Peyer's patch (tissue), 4 donors: ENCODE measurements around the gene KCNIP3. TPM values are rescaled to one million over a fixed set of nuclear protein-coding genes. Genes with fewer than 3 reads are reported as not detected.

Experiments used
- DNase-seq, 3 donors: peaks; one replicate each; pipeline ENCODE4 v3.0.0-alpha.2; 2017 to 2019
- H3K27ac ChIP-seq, 4 donors: fragments of 200-600 bp; sonication (generic); one replicate each; pipeline ENCODE4 v1.5.1; 2016 to 2019
- H3K27me3 ChIP-seq, 2 donors: fragments of 200-600 bp; sonication (generic); one replicate each; pipeline ENCODE4 v1.5.1; 2019
- H3K36me3 ChIP-seq, 3 donors: fragments of 200-600 bp; sonication (generic); one replicate each; pipeline ENCODE4 v1.5.1; 2016 to 2019
- H3K4me1 ChIP-seq, 4 donors: fragments of 200-600 bp; sonication (generic); one replicate each; pipeline ENCODE4 v1.5.1; 2016 to 2019
- H3K4me3 ChIP-seq, 4 donors: fragments of 200-600 bp; sonication (generic); 1 replicate in 3 of 4; 2 replicates in 1 of 4; pipeline ENCODE4 v1.5.1; 2016 to 2019; ENCODE audit warnings: mild to moderate bottlenecking in 1 of 4
- H3K9me3 ChIP-seq, 4 donors: fragments of 200-600 bp; sonication (generic); one replicate each; pipeline ENCODE4 v1.5.1; 2016 to 2019; ENCODE audit warnings: mild to moderate bottlenecking in 1 of 4
- POLR2A ChIP-seq, 2 donors: fragments of 450-650 bp; IDR thresholded peaks; one replicate each; pipeline ENCODE4 v1.5.1; 2017; ENCODE audit warnings: antibody characterized with exemption in 2 of 2, mild to moderate bottlenecking in 2 of 2, moderate library complexity in 2 of 2
- total RNA-seq, 4 donors: library from RNA; depleted of rRNA; stranded (reverse); fragments of >200 nt; gene quantifications; one replicate each; pipeline ENCODE4 v1.1.0, GENCODE V29; 2016
- TF ChIP-seq, protein P1 (sequence below), 6 experiments: fragments of 450-650 bp in 4 of 6; fragments of 200-600 bp in 2 of 6; sonication (generic) in 1 of 6; IDR thresholded peaks; one replicate each; pipeline ENCODE4 v1.5.1; 2017 to 2019; ENCODE audit warnings: antibody characterized with exemption in 6 of 6, mild to moderate bottlenecking in 3 of 6, moderate library complexity in 1 of 6

KCNIP3 gene
- total RNA-seq, 4 donors from 2014 or later, result 4.9 to 11.4 (median 7.2) TPM

DNA sequence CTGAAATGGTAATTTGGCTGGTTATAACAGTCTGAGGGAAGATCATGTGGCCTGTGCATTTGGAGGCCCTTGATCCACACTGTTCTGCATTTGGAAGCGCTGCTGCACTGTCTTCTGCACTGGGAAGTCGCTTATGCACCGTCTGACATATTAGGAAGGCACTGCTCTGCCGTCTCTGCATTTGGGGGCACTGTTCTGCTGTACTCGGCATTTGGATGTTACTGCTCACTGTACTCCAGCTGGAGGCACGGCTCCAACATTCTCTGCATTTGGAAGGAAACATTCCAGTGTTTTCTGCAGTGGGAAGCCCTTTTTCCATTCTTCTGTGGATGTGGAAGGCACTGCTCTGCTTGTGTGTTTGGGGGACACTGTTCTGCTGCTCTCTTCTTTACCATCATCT lies 32.5 kb upstream of the KCNIP3 start:
- DNase-seq, result peak in 1 of 3 donors; percentile 14
- Histone ChIP-seq H3K36me3 (no peaks in the 10 kb centered on the region), H3K4me3 (no peak overlapping the region), H3K27me3 (no peaks in the 10 kb centered on the region), H3K4me1 (no peaks in the 10 kb centered on the region), H3K9me3 (no peaks in the 10 kb centered on the region), H3K27ac (no peak overlapping the region)
- TF ChIP-seq POLR2A (IDR thresholded peaks at IDR 0.05), result no peak
- TF ChIP-seq, protein P1, sequence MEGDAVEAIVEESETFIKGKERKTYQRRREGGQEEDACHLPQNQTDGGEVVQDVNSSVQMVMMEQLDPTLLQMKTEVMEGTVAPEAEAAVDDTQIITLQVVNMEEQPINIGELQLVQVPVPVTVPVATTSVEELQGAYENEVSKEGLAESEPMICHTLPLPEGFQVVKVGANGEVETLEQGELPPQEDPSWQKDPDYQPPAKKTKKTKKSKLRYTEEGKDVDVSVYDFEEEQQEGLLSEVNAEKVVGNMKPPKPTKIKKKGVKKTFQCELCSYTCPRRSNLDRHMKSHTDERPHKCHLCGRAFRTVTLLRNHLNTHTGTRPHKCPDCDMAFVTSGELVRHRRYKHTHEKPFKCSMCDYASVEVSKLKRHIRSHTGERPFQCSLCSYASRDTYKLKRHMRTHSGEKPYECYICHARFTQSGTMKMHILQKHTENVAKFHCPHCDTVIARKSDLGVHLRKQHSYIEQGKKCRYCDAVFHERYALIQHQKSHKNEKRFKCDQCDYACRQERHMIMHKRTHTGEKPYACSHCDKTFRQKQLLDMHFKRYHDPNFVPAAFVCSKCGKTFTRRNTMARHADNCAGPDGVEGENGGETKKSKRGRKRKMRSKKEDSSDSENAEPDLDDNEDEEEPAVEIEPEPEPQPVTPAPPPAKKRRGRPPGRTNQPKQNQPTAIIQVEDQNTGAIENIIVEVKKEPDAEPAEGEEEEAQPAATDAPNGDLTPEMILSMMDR (IDR thresholded peaks at IDR 0.05), result no peak

DNA sequence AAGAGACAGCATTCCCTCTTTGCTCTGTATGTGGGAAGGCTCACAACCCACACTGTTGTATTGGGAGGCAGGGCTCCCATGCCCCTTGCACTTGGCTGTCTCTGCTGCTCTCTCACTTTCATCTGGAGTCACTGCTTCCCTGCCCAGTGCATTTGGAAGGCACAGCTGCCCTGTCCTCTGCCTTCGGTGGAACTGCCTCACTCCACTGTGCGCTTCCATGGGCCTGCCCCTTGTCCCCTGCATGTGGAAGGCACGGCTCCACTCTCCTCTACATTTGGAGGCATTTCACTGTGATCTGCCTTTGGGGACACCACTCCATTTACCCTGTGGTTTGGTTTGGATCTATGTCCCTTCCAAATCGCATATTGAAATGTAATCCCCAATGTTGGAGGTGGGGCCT lies 32.0 kb upstream of the KCNIP3 start:
- H3K4me1 ChIP-seq, result no peaks in the 10 kb centered on the region
- peak in 1 of 3 donors; percentile 10 for DNase-seq
- TF ChIP-seq, protein P1 (IDR thresholded peaks at IDR 0.05), result no peak
- no peak for TF ChIP-seq POLR2A (IDR thresholded peaks at IDR 0.05)
- H3K27ac ChIP-seq, result no peak overlapping the region
- H3K27me3 ChIP-seq, result no peaks in the 10 kb centered on the region
- H3K36me3 ChIP-seq, result no peaks in the 10 kb centered on the region
- no peaks in the 10 kb centered on the region for H3K9me3 ChIP-seq
- H3K4me3 ChIP-seq, result no peak overlapping the region

DNA sequence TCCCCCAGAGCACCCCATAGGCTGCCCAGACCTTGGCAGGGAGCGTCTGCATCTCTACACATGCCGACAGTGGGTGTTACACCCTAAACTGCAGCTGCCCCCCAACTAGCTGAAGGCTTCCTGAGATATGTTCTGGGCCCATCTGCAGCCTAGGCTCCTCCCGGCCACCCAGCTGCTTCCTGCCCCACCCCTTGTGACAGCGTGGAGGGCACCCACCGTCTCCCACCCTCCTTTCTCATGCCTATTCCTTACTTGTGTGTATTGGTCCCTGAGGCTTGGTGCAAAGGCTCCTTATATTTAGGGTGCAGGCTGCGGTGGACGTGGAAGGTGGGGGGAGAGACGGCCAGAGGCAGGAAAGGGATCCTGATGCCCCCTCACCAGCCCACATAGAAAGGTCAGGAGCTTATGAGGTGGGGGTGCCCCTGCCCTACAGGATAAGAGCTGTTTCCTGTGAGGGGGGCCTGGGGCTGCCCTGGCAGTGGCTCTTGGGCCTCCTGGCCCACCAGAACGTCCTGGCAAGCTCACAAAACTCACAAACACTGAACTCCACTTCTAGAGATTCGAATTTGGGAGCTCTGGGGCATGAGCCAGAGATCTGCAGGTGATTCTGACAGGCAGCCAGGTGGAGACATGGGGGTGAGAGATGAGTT lies 30.2 kb upstream of the KCNIP3 start:
- DNase-seq, result peak in 1 of 3 donors; percentile 26
- TF ChIP-seq, protein P1 (IDR thresholded peaks at IDR 0.05), result no peak
- TF ChIP-seq POLR2A (IDR thresholded peaks at IDR 0.05), result no peak
- H3K36me3 ChIP-seq, result no peaks in the 10 kb centered on the region
- no peaks in the 10 kb centered on the region for H3K4me1 ChIP-seq
- no peaks in the 10 kb centered on the region for H3K27me3 ChIP-seq
- H3K4me3 ChIP-seq, result no peak overlapping the region
- no peak overlapping the region for H3K27ac ChIP-seq
- H3K9me3 ChIP-seq, result no peaks in the 10 kb centered on the region

DNA sequence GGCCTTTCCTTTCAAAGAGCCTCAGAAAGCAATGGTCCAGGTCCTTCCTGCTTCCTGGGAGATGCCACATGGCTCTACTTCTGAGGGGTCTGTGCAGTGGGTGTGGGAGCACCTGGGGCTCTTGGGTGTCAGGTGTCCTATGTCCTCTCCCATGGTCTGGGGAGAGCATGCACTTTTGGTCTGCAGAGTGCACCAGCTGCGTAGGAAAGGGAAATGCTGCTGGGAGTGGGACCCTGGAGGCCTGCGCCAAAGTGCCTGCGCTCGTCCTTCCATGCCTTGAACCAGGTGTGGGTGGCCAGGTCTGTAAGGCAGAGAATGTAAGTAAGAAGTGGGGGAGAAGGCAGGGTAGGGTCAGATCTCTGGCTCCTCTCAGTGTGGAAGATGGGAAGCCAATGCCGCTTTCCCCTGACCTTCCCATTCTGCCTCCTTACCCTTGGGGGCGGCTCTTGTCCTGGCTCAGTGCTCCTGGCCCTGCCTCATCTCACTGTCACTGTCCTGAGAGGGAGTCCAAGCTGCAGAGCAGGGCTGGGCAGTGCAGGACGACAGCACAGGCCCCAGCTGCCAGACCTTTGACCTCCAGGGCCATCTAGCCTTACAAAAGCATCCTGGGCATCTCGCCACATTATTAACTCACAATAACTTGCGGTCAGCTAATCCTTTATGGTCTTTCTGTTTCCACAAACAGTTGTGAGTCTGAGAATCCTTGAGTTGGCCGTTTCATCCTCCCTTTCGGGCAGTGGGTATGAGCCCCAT lies 29.5 kb upstream of the KCNIP3 start:
- Histone ChIP-seq H3K27me3 (no peaks in the 10 kb centered on the region), H3K9me3 (no peaks in the 10 kb centered on the region), H3K4me3 (no peak overlapping the region), H3K27ac (no peak overlapping the region), H3K36me3 (no peaks in the 10 kb centered on the region), H3K4me1 (no peaks in the 10 kb centered on the region)
- peak in 1 of 3 donors; percentile 32 for DNase-seq
- TF ChIP-seq POLR2A (IDR thresholded peaks at IDR 0.05), result no peak
- TF ChIP-seq, protein P1 (IDR thresholded peaks at IDR 0.05), result no peak

DNA sequence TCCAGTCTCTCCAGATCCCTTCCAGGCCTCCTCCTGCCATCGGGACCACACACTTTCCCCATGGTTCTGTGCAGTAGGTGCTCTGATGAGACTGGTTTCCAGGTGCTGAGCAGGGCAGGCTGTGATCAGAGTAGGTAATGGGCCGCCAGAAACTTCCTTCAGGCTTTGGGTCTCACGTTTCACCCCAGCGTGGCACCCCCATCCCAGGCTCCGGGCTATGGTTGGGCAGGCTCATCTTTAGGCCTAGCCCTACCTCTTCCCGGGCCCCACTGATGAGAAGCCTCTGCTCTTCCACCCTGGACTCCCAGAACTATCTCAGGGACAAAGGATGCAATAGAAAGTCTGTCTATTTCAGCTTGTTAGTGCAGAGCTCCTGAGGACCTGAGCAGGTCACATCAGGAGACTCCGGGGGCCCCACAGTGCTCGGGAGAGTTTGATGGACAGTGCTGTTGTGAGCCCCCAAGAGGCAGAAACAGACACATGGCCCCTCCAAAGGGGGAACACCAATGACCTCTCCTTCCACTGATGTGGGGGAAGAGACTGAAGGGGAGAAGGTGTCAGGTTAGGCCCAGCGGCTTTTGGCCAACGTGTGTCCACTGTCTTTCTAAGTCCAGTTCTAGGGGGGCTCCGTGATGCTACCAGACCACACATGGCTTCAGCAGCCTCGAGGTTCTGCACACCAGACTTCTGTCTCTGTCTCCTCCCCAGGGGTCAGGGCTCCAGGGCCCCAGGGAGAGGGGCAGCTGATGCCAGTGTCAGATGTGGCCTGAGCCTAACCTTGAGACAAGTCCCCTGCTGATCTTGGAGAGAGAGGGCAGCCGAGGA lies 28.7 kb upstream of the KCNIP3 start:
- Histone ChIP-seq H3K9me3 (no peaks in the 10 kb centered on the region), H3K27me3 (no peaks in the 10 kb centered on the region), H3K36me3 (no peaks in the 10 kb centered on the region), H3K27ac (no peak overlapping the region), H3K4me1 (no peaks in the 10 kb centered on the region), H3K4me3 (no peak overlapping the region)
- TF ChIP-seq, protein P1 (IDR thresholded peaks at IDR 0.05), result no peak
- no peak for TF ChIP-seq POLR2A (IDR thresholded peaks at IDR 0.05)
- DNase-seq, result no peak
